Measurements from ENCODE around the gene SIT1.

Gene SIT1

GRCh38 chr9:35660966-35661415 is 10.3 kb upstream of the SIT1 start:
- no peak overlapping the region for H3K4me3 ChIP-seq (ENCODE audit: low read depth, low read length)
- in situ Hi-C loops (cut with HindIII; ENCODE audit: low sequenced_read_pairs): no loop called here
- TF ChIP-seq CTCF (IDR thresholded peaks at IDR 0.05; ENCODE audit: low read depth, low read length): peak; percentile 62
- peak; percentile 49 for DNase-seq (ENCODE audit: low read depth, low spot score)

GRCh38 chr9:35659340-35659739 is 8.6 kb upstream of the SIT1 start:
- peak overlapping the region; percentile 86 for H3K4me3 ChIP-seq (ENCODE audit: low read depth, low read length)
- in situ Hi-C loops (cut with HindIII; ENCODE audit: low sequenced_read_pairs): no loop called here
- TF ChIP-seq CTCF (IDR thresholded peaks at IDR 0.05; ENCODE audit: low read depth, low read length): no peak
- DNase-seq (ENCODE audit: low read depth, low spot score): no peak

- H3K4me3 ChIP-seq (ENCODE audit: low read depth, low read length): peak overlapping the region; percentile 86
- peak; percentile 64 for DNase-seq (ENCODE audit: low read depth, low spot score)
- TF ChIP-seq CTCF (IDR thresholded peaks at IDR 0.05; ENCODE audit: low read depth, low read length): no peak
- in situ Hi-C loops (cut with HindIII; ENCODE audit: low sequenced_read_pairs): no loop called here
Observed at GRCh38 chr9:35658968-35659220, 8.2 kb upstream of the SIT1 start.

- TF ChIP-seq CTCF (IDR thresholded peaks at IDR 0.05; ENCODE audit: low read depth, low read length): peak; percentile 58
- in situ Hi-C loops (cut with HindIII; ENCODE audit: low sequenced_read_pairs): no loop called here
- H3K4me3 ChIP-seq (ENCODE audit: low read depth, low read length): peak within 1 kb of the TSS; percentile 86
- peak; percentile 88 for DNase-seq (ENCODE audit: low read depth, low spot score)
Observed at GRCh38 chr9:35658137-35658967, 7.6 kb upstream of the SIT1 start, which contains the start of gene CCDC107. Gene CCDC107, plus strand, starts transcription at chr9:35658292. Its CDS starts 88 bp downstream, at chr9:35658380.

- H3K4me3 ChIP-seq (ENCODE audit: low read depth, low read length): peak within 1 kb of the TSS; percentile 86
- in situ Hi-C loops (cut with HindIII; ENCODE audit: low sequenced_read_pairs): no loop called here
- DNase-seq (ENCODE audit: low read depth, low spot score): peak; percentile 100
- no peak for TF ChIP-seq CTCF (IDR thresholded peaks at IDR 0.05; ENCODE audit: low read depth, low read length)
Observed at GRCh38 chr9:35657546-35658136, 6.9 kb upstream of the SIT1 start, which contains the start of gene RMRP. Gene RMRP, minus strand, starts transcription at chr9:35658019.

- H3K4me3 ChIP-seq (ENCODE audit: low read depth, low read length): peak overlapping the region; percentile 33
- in situ Hi-C loops (cut with HindIII; ENCODE audit: low sequenced_read_pairs): no loop called here
- DNase-seq (ENCODE audit: low read depth, low spot score): no peak
Observed at GRCh38 chr9:35656831-35657545, 6.3 kb upstream of the SIT1 start.

More at GRCh38 chr9:35656831-35657545, 6.3 kb upstream of the SIT1 start:
- TF ChIP-seq CTCF (IDR thresholded peaks at IDR 0.05; ENCODE audit: low read depth, low read length): no peak

Data from astrocyte of the spinal cord (primary cell).